Fibroblast of skin of abdomen (primary cell): ENCODE data around the gene RCC2.

Source experiments
- DNase-seq: peaks from one replicate; pipeline ENCODE4 v3.0.0-alpha.2; 2013

Gene RCC2

GRCh38 chr1:17441993-17442357 lies 2.5 kb upstream of the RCC2 start:
- no peak for DNase-seq

GRCh38 chr1:17441265-17441992 lies 2.0 kb upstream of the RCC2 start:
- DNase-seq, result peak; percentile 81

GRCh38 chr1:17440827-17441168 lies 1.3 kb upstream of the RCC2 start:
- DNase-seq, result no peak

- no peak for DNase-seq
These were observed 773 bp upstream of the RCC2 start for GRCh38 chr1:17440074-17440826.

GRCh38 chr1:17438318-17439249 lies 893 bp downstream of the RCC2 start:
- peak; percentile 58 for DNase-seq

GRCh38 chr1:17437580-17438317 lies 1.7 kb downstream of the RCC2 start:
- DNase-seq, result peak; percentile 53

GRCh38 chr1:17437260-17437579 lies 2.3 kb downstream of the RCC2 start:
- no peak for DNase-seq

GRCh38 chr1:17436380-17437174 lies 2.9 kb downstream of the RCC2 start:
- no peak for DNase-seq

- DNase-seq, result no peak
These were observed 4.9 kb downstream of the RCC2 start for GRCh38 chr1:17434601-17435000.

GRCh38 chr1:17434016-17434415 lies 5.5 kb downstream of the RCC2 start:
- no peak for DNase-seq

GRCh38 chr1:17433261-17433660 lies 6.2 kb downstream of the RCC2 start:
- no peak for DNase-seq

- DNase-seq, result no peak
These were observed 7.1 kb downstream of the RCC2 start for GRCh38 chr1:17432412-17432811.

- DNase-seq, result no peak
These were observed 10.3 kb downstream of the RCC2 start for GRCh38 chr1:17429183-17429582.

- DNase-seq, result no peak
These were observed 11.5 kb downstream of the RCC2 start for GRCh38 chr1:17427696-17428660.

- DNase-seq, result no peak
These were observed 13.5 kb downstream of the RCC2 start for GRCh38 chr1:17425806-17426600.

GRCh38 chr1:17423781-17424245 lies 15.7 kb downstream of the RCC2 start:
- peak; percentile 57 for DNase-seq

- DNase-seq, result no peak
These were observed 17.0 kb downstream of the RCC2 start for GRCh38 chr1:17422461-17422860.

- no peak for DNase-seq
These were observed 19.0 kb downstream of the RCC2 start for GRCh38 chr1:17420391-17420918.

GRCh38 chr1:17419626-17420328 lies 19.7 kb downstream of the RCC2 start:
- DNase-seq, result peak; percentile 50
